NCI-H2196 (cell line): ENCODE measurements around the gene INF2.
A peak's percentile ranks its signal among the peaks of the same experiment; 100 is the strongest.
"Not testable (repeated sequence)": the region's sequence is repeated elsewhere in the genome, so short reads cannot be mapped to it uniquely, and the experiment has no call there.

ENCODE experiments used
- DNase-seq: peaks from one replicate; lab custom pipeline; 2025; ENCODE audit not compliant: unreplicated experiment; lab: John Stamatoyannopoulos, UW

INF2 gene

DNA sequence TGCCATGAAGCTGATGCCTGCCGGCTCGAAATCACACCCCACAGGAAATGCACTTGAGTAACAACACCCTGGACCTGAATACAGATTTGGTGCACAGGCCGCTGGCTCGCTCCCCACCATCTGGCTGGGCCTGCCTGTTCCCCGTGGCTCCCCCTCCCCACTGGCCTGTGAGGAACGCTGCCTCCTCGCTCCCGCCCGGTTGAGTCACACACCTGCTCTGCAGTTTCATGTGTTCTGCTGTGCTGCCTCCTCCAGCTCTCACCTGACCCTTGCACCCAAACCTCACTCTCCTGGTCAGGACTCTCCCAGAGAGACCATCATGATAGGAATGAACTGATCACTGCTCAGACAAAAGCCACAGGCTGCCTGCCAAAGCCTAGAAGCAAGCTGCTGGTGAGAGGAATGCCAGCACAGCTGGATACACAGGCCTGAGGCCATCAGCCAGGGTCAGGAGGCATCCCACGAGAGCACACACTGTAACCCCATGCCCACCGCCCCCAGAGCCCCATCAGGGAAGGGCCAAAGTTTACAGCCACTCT, 59.8 kb downstream of the INF2 start:
- DNase-seq, result peak; percentile 13

DNA sequence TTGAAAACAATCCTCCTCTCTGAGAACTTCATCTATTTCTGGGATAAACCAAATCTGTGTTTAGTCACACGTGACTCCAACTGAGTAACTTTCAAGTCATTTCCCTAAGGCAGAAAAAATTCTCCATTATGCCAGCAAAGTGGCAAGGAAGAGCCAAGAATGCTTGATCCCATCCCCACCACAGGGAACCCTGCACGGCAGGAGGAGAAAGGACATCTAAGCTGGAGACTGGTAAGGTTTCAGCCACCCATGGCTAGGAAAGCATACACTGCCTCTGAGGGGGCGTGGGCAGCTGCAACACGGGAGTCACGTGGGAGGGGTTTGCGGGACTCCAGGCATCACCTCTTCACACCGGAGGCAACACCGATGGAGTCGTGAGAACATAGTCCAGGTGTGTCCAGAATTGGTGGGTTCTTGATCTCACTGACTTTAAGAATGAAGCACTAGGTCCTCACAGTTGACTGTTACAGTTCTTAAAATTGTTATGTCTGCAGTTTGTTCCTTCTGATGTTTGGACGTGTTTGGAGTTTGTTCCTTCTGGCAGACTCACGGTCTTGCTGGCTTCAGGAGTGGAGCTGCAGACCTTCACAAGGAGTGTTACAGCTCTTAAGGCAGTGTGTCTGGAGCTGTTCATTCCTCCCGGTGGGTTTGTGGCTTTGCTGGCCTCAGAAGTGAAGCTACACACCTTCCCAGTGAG, 60.8 kb downstream of the INF2 start:
- DNase-seq, result no peak

DNA sequence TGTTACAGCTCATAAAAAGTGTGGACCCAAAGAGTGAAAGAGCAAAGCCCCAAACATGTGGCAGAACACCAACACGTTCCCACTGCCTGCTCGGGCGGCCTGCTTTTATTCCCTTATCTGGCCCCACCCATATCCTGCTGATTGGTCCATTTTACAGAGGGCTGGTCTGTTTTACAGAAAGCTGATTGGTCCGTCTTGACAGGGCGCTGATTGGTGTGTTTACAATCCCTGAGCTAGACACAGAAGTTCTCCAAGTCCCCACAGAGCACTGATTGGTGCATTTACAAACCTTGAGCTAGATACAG, 61.3 kb downstream of the INF2 start:
- not testable (repeated sequence) for DNase-seq

DNA sequence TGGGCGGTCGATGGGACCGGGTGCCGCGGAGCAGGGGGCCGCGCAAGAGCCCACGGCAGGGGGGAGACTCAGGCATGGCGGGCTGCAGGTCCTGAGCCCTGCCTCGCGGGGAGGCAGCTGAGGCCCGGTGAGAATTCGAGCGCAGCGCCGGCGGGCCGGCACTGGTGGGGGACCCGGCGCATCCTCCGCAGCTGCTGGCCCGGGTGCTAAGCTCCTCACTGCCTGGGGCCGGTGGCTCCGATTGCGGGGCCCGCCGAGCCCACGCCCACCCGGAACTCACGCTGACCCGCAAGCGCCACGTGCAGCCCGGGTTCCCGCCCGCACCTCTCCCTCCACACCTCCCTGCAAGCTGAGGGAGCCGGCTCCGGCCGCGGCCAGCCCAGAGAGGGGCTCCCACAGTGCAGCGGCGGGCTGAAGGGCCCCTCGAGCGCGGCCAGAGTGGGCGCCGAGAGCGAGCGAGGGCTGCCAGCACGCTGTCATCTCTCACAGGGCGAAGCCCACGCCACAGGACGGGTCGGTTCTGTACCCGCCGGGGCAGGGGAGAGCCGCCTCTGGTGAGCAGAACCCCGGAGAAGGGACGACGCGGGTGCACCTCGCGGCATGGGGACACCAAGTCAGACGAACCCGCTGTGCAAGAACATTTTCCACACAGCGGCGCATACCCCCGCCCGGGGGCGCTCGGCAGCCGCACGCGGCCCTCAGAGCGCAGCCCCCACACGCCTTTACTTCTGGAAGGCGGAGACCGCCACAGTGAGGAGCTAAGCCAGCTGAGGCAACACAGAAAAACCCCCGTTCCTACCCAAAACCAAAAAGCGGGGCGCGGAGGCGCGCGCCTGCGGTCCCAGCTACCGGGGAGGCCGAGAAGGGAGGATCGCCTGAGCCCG, 62.4 kb downstream of the INF2 start:
- DNase-seq, result no peak

DNA sequence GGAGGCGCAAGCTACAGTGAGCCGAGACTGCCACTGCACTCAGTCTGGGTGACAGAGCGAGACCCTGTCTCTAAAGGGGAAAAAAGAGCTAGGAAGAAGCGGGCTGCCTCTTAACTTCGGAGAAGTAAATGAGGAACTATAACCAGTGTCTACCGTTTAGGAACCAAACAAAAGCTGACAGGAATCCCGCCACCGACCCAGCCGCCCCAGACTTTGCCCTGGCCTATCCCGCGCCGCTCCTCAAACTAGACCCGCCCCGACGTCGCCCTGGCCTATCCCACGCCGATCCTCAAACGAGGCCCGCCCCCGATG, 63.0 kb downstream of the INF2 start:
- no peak for DNase-seq

DNA sequence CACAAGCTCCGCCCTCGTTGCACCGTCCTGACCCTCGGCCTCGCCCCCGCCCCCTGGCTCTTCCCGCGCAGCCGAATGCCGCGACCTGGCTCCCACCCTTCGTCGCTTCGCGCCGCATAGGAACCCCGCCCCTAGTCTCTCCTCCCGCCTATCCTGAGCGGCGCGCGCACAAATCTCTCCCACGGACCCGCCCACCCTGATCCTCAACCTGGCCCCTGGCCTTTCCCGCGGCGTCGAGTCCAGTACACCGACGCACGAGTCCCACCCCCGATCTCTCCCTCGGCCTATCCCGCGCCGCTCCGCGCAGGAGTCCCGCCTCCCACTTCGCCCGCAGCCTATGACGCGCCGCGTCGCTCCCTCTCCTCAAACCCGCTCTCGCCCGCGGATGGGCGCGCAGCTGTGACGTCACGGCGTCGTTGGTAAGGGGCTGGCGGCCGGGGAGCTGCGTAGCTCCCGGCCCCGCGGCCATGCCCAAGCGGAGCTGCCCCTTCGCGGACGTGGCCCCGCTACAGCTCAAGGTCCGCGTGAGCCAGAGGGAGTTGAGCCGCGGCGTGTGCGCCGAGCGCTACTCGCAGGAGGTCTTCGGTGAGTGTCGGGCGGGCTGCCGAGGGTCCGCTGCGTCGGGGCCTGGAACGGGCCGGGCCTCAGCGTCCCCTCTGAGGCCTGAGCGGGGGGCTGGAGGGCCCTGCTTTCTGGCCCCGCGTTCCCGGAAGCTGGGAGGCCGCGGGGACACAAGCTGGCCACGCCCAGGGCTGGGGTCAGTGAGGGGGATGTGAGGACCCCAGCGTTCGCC, 63.5 kb downstream of the INF2 start, which contains the start of gene SIVA1:
Gene SIVA1, plus strand, starts transcription at position 413 of the 793 bp plus-strand sequence. Its CDS starts 55 bp downstream, at position 468.
- peak; percentile 99 for DNase-seq

DNA sequence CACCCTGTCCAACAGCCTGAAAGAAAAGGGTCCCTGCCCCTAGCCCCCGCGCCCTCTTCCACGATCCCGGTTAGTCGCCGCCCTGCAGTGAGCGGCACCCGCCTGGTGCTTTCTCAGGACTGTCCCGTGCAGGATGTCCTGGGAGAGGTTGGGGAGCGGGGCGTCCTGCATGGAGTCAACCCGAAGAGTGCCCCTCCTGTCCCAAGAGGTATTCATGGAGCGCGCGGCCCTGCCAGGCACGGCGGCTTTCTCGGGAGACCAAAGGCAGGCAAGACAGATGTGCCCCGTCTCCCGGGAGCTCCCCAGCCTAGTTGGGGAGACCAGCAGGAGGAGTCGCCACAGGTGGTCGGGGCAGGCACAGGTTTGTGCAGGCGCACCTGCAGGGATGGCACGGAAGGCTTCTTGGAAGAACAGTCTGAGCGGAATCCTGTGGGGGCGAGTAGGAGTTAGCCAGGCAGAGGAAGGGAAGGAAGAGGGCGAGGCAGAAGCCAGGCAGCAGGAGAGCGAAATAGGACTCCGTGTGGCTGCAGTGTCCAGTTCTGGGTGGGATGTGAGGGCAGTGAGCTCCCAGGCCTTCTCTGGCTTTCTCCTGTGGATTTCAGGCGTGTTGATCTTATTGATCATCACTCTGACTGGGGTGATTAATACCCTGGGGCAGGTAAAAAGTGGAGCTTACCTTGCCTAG, 64.3 kb downstream of the INF2 start:
- DNase-seq, result no peak

DNA sequence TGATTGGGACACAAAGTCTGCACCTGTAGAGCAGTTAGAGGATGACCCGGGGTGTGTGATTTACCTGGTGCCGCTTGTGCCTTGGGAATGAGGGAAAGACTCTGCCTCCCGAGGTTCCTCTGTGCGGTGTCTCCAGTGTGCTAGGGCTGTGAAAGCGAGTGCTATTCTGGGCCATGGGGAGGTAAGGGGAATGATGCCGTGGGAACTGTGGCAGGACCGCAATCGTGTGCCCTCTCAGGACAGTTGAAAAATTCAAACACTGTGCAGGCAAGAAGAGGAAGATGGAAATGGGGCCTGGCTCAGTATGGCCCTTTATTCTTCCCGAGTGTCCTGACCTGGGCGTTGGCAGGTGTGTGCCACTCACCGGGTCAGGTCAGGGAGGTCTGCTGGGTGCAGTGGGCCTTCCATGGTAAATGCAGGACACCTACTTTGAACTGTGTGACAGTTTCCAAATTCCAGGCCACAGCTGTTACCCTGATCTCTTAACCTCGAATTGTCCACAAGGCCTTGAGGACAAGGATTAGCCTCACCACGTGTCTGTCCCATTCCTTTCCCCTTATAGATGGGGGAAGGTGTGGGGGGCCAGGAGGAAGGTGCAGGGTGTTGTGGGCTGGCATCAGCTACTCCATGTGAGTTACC, 64.9 kb downstream of the INF2 start:
- DNase-seq, result no peak

DNA sequence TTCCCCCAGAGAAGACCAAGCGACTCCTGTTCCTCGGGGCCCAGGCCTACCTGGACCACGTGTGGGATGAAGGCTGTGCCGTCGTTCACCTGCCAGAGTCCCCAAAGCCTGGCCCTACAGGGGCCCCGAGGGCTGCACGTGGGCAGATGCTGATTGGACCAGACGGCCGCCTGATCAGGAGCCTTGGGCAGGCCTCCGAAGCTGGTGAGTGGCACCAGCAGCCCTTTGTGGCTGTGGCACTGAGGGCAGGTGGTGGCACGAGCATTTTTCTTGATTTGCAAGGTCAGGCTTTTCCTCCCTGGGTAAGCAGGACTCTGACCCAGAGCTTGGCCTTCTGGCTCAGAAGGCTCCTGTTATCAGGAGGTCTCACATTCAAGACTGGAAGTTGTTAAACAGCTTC, 66.2 kb downstream of the INF2 start:
- no peak for DNase-seq

DNA sequence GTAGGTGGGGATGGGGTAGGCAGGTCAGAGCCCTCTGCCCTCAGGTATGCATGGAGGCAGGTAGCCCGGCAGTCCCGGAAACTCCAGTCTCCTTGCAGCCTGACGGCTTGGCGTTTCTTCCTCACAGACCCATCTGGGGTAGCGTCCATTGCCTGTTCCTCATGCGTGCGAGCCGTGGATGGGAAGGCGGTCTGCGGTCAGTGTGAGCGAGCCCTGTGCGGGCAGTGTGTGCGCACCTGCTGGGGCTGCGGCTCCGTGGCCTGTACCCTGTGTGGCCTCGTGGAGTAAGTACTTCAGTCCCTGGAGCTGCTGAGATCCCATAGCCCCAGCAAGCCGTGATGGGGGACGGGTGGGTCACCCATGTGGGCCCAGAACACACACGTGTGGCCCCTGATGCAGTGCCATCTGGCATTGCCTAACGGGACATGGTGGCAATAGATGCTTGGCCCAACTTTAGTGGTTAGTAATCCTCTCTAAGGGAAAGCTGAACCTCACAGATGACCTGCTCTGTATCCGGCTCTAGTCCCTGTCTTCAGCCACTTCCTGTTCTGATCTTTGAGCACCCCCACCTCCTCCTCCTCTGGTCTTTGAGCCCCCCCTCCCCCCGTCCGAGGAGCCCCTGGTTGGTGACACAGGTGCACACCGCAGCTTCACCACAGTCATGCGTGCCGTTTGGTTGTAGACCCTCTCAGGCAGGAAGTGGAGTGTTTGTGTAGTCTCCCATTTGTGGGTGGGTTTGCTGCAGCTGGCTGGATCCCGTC, 67.2 kb downstream of the INF2 start:
- no peak for DNase-seq

DNA sequence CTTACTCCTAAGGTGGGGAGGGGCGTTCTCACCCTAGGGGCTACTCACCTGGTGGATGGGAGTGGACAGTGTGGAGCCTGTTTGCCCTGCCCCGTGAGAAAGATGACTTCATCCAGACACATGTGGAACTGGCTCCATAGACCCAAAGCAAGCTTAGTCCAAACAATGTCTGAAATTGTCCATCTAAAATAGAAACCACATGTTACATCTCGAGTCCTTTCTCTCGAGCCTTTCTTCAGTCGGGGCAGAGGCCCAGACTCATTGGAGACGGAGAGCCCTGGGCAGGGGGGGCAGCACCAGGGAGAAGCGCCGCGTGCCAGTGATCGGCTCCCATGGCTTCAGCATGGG, 67.8 kb downstream of the INF2 start:
- DNase-seq, result no peak

DNA sequence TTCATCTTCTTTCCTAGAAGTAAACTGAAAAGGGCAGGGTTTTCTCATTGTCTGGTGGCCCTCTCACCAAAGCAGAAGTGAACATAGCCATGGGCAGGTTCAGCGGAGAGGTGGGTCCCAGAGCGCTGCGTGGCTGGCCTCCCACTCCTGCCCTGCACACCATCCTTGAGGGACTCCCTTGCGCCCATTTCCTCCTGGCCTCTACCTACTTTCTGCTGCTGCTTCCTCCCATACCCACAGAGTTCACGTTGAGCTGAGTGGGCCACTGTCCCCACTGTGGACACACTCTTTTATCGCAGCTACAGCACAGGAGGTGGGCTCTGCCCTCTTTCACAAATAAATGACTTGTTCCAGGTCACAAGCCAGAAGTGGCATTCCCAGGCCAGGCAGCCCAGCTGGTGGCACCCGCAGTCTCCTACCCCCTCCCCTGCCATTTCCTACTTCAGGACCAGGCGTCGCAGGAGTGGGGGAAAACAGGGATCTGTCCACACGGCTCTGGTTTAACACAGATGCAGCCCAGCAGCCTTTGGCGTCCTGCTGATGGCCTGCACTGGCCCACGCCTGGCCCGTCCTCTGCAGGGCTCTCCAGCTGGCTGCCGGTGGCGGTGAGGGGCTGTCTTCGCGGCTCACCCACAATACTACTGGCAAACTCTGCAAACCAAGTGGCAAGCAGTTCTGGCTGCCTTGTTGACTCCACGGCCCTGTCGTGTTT, 68.4 kb downstream of the INF2 start:
- no peak for DNase-seq

DNA sequence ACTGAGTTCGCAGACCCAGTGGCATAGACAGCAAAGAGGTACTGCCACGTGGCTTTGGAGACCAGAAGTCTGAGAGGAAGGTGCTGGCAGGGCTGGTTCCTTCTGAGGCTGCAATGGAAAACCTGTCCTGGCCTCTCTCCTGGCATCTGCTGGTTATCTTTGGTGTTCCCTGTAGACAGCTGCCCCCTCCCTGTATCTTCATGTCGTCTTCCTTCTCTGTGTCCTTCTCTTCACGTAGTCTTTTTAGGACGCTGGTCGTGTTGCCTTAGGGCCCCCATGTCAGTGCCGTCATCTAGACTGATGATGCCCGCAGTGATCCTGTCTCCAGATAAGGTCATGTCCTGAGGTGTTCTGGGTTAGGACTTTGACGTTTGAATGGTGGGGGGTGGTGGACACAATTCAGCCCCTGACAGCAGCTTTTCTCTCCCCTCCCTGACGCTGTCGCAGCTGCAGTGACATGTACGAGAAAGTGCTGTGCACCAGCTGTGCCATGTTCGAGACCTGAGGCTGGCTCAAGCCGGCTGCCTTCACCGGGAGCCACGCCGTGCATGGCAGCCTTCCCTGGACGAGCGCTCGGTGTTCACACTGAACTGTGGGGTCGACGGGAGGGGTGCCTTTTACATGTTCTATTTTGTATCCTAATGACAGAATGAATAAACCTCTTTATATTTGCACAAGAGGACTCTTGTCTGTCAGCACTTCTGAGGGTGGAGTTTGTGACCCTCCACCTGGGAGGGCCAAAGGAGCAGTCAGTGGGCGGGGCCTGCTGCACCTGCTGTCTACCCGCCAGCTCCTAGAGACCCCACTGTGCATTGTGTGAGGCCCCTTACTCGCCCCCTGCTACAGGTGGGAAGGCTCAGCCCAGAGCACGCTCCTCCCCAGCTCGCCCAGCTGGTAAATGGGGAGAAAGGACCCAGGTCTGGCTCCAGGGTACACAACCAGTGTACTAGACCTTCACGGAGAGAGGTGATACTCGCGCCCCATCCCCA, 69.9 kb downstream of the INF2 start:
- no peak for DNase-seq

DNA sequence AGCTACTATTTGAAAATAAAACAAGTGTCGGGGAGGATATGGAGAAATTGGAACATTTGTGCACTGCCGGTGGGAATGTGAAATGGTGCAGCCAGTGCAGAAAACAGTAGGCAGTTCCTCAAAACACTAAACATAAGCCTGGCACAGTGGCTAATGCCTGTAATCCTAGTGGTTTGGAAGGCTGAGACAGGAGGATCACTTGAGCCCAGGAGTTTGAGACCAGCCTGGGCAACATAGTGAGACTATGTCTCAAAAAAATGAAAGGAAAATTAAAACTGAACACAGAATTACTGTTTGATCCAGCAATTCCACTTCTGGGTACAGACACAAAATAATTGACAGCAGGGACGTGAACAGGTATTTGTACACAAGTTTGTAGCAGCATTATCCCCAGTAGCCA, 76.1 kb downstream of the INF2 start:
- no peak for DNase-seq

DNA sequence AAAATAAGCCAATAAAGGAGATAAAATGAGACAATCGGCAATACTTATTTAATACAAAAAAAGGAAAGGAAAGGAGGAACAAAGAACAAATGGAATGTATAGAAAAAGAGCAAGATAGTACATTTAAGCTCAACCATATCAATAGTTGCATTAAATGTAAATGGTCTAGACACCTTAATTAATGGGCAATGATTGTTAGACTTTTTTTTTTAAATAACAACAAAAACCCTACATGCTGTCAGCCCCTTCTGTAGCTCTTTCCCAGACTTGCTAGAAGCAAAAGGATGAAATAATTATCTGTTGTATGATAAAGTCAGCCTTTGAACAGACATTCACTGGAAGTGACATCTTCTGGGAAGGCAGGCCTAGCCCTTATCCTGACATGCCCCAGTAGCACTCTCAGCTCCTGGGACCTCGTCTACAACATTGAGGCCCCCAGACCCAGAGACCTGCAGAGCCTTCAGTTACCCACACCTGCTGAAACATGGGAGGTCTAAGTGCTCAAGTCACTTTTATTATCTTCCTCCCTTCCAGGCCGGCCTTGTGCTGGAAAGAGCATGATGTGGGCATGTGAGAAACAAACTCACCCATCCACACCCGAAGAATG, 76.9 kb downstream of the INF2 start:
- no peak for DNase-seq

DNA sequence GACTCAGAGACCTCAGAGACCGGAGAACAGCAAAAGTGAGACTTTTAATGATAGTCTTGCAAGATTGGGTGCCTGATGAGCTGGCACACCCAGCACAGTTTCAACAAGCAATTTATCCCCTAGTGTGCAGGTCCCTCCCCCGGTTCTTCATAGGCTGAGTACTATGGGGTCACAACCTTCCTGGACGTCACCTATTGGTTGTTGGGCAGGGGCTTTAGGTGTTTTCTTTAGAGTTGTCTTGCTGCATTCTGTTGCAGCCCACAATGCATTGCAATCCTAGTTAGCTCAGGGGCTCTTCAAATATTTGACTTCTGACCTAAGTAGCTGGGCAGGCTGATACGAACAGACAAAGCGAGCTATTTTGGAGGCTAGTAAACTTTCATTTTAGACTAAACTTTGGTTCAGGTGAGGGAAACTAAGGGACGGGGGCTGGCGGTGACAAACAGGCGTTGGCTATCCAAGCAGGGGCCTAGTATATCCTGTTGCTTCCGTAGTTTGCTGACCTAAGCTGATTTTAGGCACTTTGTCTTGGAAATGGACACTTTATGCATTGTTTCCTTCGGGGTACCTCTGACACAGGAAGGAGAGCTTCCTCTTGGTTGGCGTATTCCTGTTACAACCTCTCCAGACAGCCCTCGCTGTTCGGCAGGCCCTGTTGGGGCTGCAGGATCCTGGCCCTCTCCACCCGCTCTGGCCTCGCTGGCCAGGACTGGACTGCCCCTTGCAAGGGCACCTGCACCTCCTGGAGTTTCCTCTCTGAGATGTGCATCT, 77.6 kb downstream of the INF2 start:
- DNase-seq, result no peak

DNA sequence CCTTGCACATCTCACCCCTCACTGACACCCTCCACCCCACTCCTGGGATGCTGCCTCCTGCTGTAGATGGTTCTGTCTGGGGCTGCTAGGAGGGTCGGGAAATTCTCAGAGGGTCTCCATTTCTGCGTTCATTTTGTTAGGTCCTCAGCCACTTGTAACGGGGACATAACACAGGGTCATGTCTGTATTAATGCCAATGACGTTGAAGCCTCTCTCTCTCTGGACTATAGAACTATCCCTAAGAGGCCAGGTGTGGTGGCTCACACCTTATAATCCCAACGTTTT, 78.2 kb downstream of the INF2 start:
- DNase-seq, result no peak
